Measurements from ENCODE around the gene IFNE. TPM values are rescaled to one million over a fixed set of nuclear protein-coding genes. Genes with fewer than 3 reads are reported as not detected.

Gene IFNE
- total and polyA plus RNA-seq, 12 donors = not detected

DNA sequence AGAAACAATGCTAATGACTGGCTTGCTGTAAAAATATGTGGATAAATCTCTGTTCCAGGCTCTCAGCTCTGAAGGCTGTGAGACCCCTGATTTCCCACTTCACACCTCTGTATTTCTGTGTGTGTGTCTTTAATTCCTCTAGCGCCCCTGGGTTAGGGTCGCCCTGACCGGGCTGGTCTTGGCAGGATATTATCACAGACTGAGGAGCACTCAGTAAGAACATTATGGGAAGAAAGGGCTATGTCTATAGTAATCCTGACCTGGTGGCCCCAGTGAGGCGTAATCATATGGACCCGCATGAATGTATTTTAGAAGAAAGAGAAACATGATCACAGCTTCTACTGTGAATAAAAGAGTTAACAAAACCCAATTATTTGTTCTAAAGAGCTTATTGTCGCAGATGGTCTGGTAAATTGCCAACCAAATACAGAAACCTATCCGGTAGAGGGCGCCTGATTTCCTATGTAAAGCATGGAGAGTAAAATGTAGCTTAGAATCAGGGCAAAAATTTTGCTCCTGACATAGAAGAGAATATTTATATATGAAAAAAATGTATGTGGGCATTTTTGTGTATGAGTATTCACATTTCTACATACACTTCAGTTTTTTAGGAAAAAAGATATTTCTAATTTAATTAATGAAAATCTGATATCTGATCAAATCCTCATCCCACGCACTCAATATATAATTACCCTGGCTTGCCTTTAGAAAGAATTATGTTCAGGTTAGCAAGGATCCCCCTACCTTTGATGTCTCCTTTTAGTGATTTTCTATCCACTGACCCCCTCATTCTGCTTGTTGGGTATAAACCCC, 47.7 kb downstream of the IFNE start:
- H3K36me3 ChIP-seq = no peaks in the 10 kb centered on the region
- no peak overlapping the region for H3K27ac ChIP-seq
- intact Hi-C loops (cut with DNase I) = loop anchor here in 1 of 10 donors (10.0 kb wide), 1 partner anchor 120 kb away; no protein-coding TSS in a partner anchor
- H3K4me1 ChIP-seq = no peaks in the 10 kb centered on the region
- WGBS, 2 donors = 39 to 46% methylated on average over 9 of the region's 9 CpGs
- peaks cover 0 to 51% (median 24%) of the 10 kb centered on the region in 7 donors for H3K27me3 ChIP-seq
- no peak overlapping the region for H3K4me3 ChIP-seq
- no peaks in the 10 kb centered on the region for H3K9me3 ChIP-seq
- DNase-seq (peak in 1 of 2 donors; percentile 29), ATAC-seq (no peak)
- TF ChIP-seq CTCF (IDR thresholded peaks at IDR 0.05) = peak in 7 of 9 donors; percentile 43 to 56 (median 48)

DNA sequence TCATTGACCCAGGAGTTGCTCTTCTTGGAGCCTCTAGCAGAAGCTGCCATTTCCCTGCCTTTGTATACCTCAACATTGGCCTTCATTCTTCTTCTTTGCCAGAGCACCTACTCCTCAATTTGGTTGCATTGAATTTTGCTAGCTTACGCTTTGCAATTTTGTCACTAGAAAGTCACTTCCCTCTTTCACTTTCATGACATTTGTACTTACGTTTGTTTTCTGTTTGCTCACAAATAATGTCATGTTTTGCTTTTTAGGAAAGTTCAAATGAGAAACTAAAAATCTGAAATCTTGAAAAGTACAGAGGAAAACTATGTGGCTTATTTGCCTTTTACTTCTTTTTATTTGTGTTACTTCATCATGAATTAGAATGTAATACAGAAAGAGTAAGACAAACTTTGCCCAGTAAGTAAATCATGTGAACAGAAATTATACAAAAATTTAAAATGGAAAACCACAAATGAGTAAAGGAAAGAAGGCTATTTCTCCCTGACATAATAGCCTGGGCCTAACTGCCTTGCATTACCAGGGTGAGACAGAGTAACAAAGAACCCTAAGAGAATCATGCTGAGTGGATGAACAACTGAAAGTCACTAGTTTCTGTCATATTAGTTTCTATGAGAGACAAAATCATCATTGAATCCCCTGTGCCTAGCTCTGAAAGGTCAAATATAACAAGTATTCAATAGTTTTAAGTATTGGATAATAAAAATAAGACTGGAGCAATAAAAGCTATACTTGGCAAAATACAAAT, 49.3 kb downstream of the IFNE start:
- H3K4me1 ChIP-seq = no peaks in the 10 kb centered on the region
- 79 to 91% methylated on average over 2 of the region's 2 CpGs for WGBS, 2 donors
- no peak overlapping the region for H3K4me3 ChIP-seq
- no peak for DNase-seq
- intact Hi-C loops (cut with DNase I) = loop anchor here in 1 of 10 donors (10.0 kb wide), 1 partner anchor 118 kb away; no protein-coding TSS in a partner anchor
- no peaks in the 10 kb centered on the region for H3K36me3 ChIP-seq
- ATAC-seq = no peak
- H3K9me3 ChIP-seq = no peaks in the 10 kb centered on the region
- TF ChIP-seq CTCF (IDR thresholded peaks at IDR 0.05) = no peak
- no peak overlapping the region for H3K27ac ChIP-seq
- peaks cover 0 to 51% (median 27%) of the 10 kb centered on the region in 7 donors for H3K27me3 ChIP-seq

Small RNAs within 50 kb of the gene (microRNA-seq; reads per million reads assigned to microRNA genes)
- 3.0 to 185 reads per million in 2 donors for gene MIR31

Other genes starting within 250 kb of the IFNE start
- gene IFNA14, start 242.3 kb downstream of the IFNE start, total RNA-seq = not detected
- gene IFNA14, start 242.3 kb downstream of the IFNE start, polyA plus RNA-seq = not detected
- gene IFNA5, start 177.0 kb downstream of the IFNE start, total RNA-seq = not detected
- not detected for gene IFNA5, start 177.0 kb downstream of the IFNE start, polyA plus RNA-seq
- 10 to 100 TPM; 10.8 to 14.3 (median 11.9) TPM for gene KLHL9, start 146.9 kb downstream of the IFNE start, total RNA-seq
- gene KLHL9, start 146.9 kb downstream of the IFNE start, polyA plus RNA-seq = 1 to 10 TPM; 6.0 to 6.4 TPM
- gene IFNA6, start 131.4 kb downstream of the IFNE start, total RNA-seq = not detected
- gene IFNA6, start 131.4 kb downstream of the IFNE start, polyA plus RNA-seq = not detected
- not detected for gene IFNA13, start 114.3 kb downstream of the IFNE start, total RNA-seq
- gene IFNA13, start 114.3 kb downstream of the IFNE start, polyA plus RNA-seq = not detected
- not detected for gene IFNA2, start 96.9 kb downstream of the IFNE start, total RNA-seq
- not detected for gene IFNA2, start 96.9 kb downstream of the IFNE start, polyA plus RNA-seq
- not detected for gene IFNA8, start 73.2 kb downstream of the IFNE start, total RNA-seq
- not detected for gene IFNA8, start 73.2 kb downstream of the IFNE start, polyA plus RNA-seq
- gene IFNA1, start 41.9 kb downstream of the IFNE start, total RNA-seq = not detected
- gene IFNA1, start 41.9 kb downstream of the IFNE start, polyA plus RNA-seq = not detected

Data from heart right ventricle (tissue), 16 donors.